SK-N-SH (cell line): ENCODE measurements around the gene NEK8. TPM values are rescaled to one million over a fixed set of nuclear protein-coding genes. Genes with fewer than 3 reads are reported as not detected.

Source experiments
- CTCF ChIA-PET: fragments of 300-600, 350-600 bp; formaldehyde crosslinking; extraction: SDS; loops from one replicate; lab custom pipeline; 2021; lab: Yijun Ruan, JAX
- POLR2A ChIA-PET: fragments of 350-600 bp; sonication (Branson Sonifier 250); formaldehyde crosslinking; extraction: SDS; loops from one replicate; lab custom pipeline; 2020; ENCODE audit warnings: antibody characterized with exemption, inconsistent platforms; lab: Yijun Ruan, JAX
- DNase-seq: peaks from one replicate; pipeline ENCODE4 v3.0.0; 2012
- H2AFZ ChIP-seq: fragments of 200-600 bp; sonication (generic); 2 replicates; pipeline ENCODE4 v1.8.1; 2016; ENCODE audit warnings: antibody characterized with exemption, mild to moderate bottlenecking, low read depth
- H3F3A ChIP-seq: fragments of 200-600 bp; sonication (generic); replicated peaks from 2 replicates; pipeline ENCODE3; 2016; ENCODE audit warnings: antibody characterized with exemption, mild to moderate bottlenecking; ENCODE audit not compliant: insufficient read depth
- H3K27ac ChIP-seq, 2 experiments: fragments of 200-500 bp in 1 of 2; fragments of 200-600 bp in 1 of 2; sonication (Bioruptor generic) in 1 of 2; sonication (generic), shearing (Covaris generic) in 1 of 2; 2 replicates each; pipeline versions ENCODE4 v1.5.1 to v1.6.1; 2014 to 2016; ENCODE audit warnings: low read depth in 2 of 2, inconsistent platforms in 1 of 2, low read length in 1 of 2, mild to moderate bottlenecking in 1 of 2, mixed read lengths in 1 of 2
- H3K27me3 ChIP-seq: fragments of 200-600 bp; sonication (generic), shearing (Covaris generic); 2 replicates; pipeline ENCODE4 v1.6.1; 2016; ENCODE audit warnings: mixed run types; ENCODE audit not compliant: insufficient read depth
- H3K36me3 ChIP-seq, 2 experiments: fragments of 200-500 bp in 1 of 2; fragments of 200-600 bp in 1 of 2; sonication (Bioruptor generic) in 1 of 2; sonication (generic) in 1 of 2; replicated peaks in 1 of 2; 2 replicates each; pipeline versions ENCODE3 to v1.5.1; 2014 to 2016; ENCODE audit warnings: low read length in 1 of 2, mild to moderate bottlenecking in 1 of 2; ENCODE audit not compliant: insufficient read depth in 2 of 2, control insufficient read depth in 1 of 2
- H3K4me1 ChIP-seq, 2 experiments: fragments of 200-500 bp in 1 of 2; fragments of 200-600 bp in 1 of 2; sonication (Bioruptor generic) in 1 of 2; sonication (generic), shearing (Covaris generic) in 1 of 2; 2 replicates each; pipeline versions ENCODE4 v1.5.1 to v1.6.1; 2014 to 2016; ENCODE audit warnings: low read depth in 1 of 2, low read length in 1 of 2, mixed run types in 1 of 2; ENCODE audit not compliant: insufficient read depth in 2 of 2, control insufficient read depth in 1 of 2
- H3K4me2 ChIP-seq: fragments of 200-600 bp; sonication (generic), shearing (Covaris generic); 2 replicates; pipeline ENCODE4 v1.6.1; 2017; ENCODE audit warnings: mixed run types
- H3K4me3 ChIP-seq, 2 experiments: fragments of 200-500 bp in 1 of 2; fragments of 200-600 bp in 1 of 2; sonication (Bioruptor generic) in 1 of 2; sonication (generic), shearing (Covaris generic) in 1 of 2; 2 replicates each; pipeline versions ENCODE4 v1.5.1 to v1.8.1; 2014 to 2016; ENCODE audit warnings: low read depth in 2 of 2, inconsistent platforms in 1 of 2, low read length in 1 of 2, mild to moderate bottlenecking in 1 of 2, mixed read lengths in 1 of 2, moderate library complexity in 1 of 2
- H3K79me2 ChIP-seq: fragments of 200-600 bp; sonication (generic); 2 replicates; pipeline ENCODE4 v1.8.1; 2017; ENCODE audit warnings: mild to moderate bottlenecking; ENCODE audit not compliant: insufficient read depth
- H3K9ac ChIP-seq: fragments of 200-600 bp; sonication (generic); 2 replicates; pipeline ENCODE4 v1.6.1; 2017; ENCODE audit warnings: mixed run types
- H3K9me2 ChIP-seq: fragments of 200-600 bp; sonication (generic); 2 replicates; pipeline ENCODE4 v1.6.1; 2017; ENCODE audit warnings: mixed run types
- H3K9me3 ChIP-seq: fragments of 200-600 bp; sonication (generic); 2 replicates; pipeline ENCODE4 v1.6.1; 2017; ENCODE audit warnings: mixed run types, mild to moderate bottlenecking, moderate library complexity
- H4K20me1 ChIP-seq: fragments of 200-600 bp; sonication (generic); 2 replicates; pipeline ENCODE4 v1.6.1; 2017; ENCODE audit warnings: mild to moderate bottlenecking, mixed run types; ENCODE audit not compliant: insufficient read depth
- CTCF ChIP-seq: fragments of 200-600 bp; sonication (generic); IDR thresholded peaks from 2 replicates; pipeline ENCODE4 v1.6.1; 2017; ENCODE audit warnings: antibody characterized with exemption, mild to moderate bottlenecking, moderate library complexity
- ELF1 ChIP-seq: IDR thresholded peaks from 2 replicates; pipeline ENCODE4 v1.4.0; 2012
- EP300 ChIP-seq, 2 experiments: IDR thresholded peaks; 2 replicates each; pipeline versions ENCODE4 v1.4.0 to v1.6.1; 2012; ENCODE audit warnings: borderline replicate concordance in 1 of 2, low read depth in 1 of 2, low read length in 1 of 2
- FOXJ3 ChIP-seq: sonication (generic); formaldehyde crosslinking; IDR thresholded peaks from 2 replicates; pipeline ENCODE4 v1.5.1; 2020; ENCODE audit warnings: mild to moderate bottlenecking, missing genetic modification reagents
- FOXM1 ChIP-seq: IDR thresholded peaks from 2 replicates; pipeline ENCODE4 v1.4.0; 2012; ENCODE audit warnings: low read depth, mild to moderate bottlenecking
- GATA2 ChIP-seq: sonication (generic); formaldehyde crosslinking; IDR thresholded peaks from 2 replicates; pipeline ENCODE4 v1.5.0; 2020; ENCODE audit warnings: mild to moderate bottlenecking, missing genetic modification reagents
- JUND ChIP-seq: IDR thresholded peaks from 2 replicates; pipeline ENCODE4 v1.4.0; 2012
- MAX ChIP-seq: IDR thresholded peaks from 2 replicates; pipeline ENCODE4 v1.4.0; 2012; ENCODE audit warnings: low read depth
- NRF1 ChIP-seq: IDR thresholded peaks from 2 replicates; pipeline ENCODE4 v1.6.1; 2012; ENCODE audit warnings: low read depth, mild to moderate bottlenecking, low read length
- RAD21 ChIP-seq: IDR thresholded peaks from 2 replicates; pipeline ENCODE4 v1.6.1; 2012; ENCODE audit warnings: mild to moderate bottlenecking, low read length
- RFX5 ChIP-seq: IDR thresholded peaks from 2 replicates; pipeline ENCODE4 v1.6.1; 2012; ENCODE audit warnings: mild to moderate bottlenecking, improper control_type of control experiment, low read length
- TAF1 ChIP-seq: IDR thresholded peaks from 2 replicates; pipeline ENCODE4 v1.6.1; 2012; ENCODE audit warnings: low read depth, mild to moderate bottlenecking, low read length, moderate library complexity, borderline replicate concordance
- TCF12 ChIP-seq: IDR thresholded peaks from 2 replicates; pipeline ENCODE4 v1.4.0; 2012
- TEAD4 ChIP-seq: IDR thresholded peaks from 2 replicates; pipeline ENCODE4 v1.4.0; 2012; ENCODE audit warnings: mild to moderate bottlenecking, borderline replicate concordance; ENCODE audit not compliant: insufficient read depth
- YY1 ChIP-seq: IDR thresholded peaks from 2 replicates; pipeline ENCODE4 v1.4.0; 2012; ENCODE audit warnings: low read depth, mild to moderate bottlenecking
- WGBS: methylation state at CpG from one replicate; pipeline ENCODE4 v1.1.6; 2017; ENCODE audit warnings: low lambda C conversion rate; 5-methylcytosine and 5-hydroxymethylcytosine counted together
- polyA plus RNA-seq, 3 experiments: library from polyadenylated mRNA; depleted of rRNA; stranded (reverse); fragments of >200 nt; gene quantifications; 2 replicates each; pipeline ENCODE4 v1.2.3, GENCODE V29; 2012
- TF ChIP-seq, protein P1 (sequence below): IDR thresholded peaks from 2 replicates; pipeline ENCODE4 v1.6.1; 2012; ENCODE audit warnings: mild to moderate bottlenecking, low read depth, low read length, moderate library complexity

The NEK8 gene
- polyA plus RNA-seq, 1 of the 3 experiments (the other 2 are of a cell fraction), result 6.0 TPM

DNA sequence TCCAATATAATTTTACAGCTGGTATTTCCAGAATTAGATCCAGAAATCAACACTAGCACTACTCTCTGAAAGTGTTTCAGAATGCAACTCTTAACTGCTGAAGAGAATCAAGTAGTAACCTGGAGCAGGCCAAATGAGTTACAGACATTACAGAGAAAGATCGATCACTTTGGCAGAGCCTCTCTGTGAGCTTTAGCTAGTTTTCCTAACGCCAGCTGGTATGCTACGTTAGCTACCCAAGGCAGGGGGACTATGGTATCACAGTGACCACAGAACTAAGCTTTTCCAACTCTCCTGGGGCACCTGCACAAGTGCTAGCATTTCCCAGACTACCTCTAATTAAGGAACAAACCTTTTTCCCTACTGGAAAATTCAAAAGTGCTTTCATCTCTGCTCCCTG, 45.6 kb downstream of the NEK8 start:
- POLR2A ChIA-PET, result interaction anchor here (0.8 kb wide), 1 partner anchor 38 kb away, joined by 3 read pairs; no protein-coding TSS in a partner anchor

More for the DNA sequence above, 45.6 kb downstream of the NEK8 start:
- no peak overlapping the region for H3K4me2 ChIP-seq
- TF ChIP-seq TAF1 (no peak), TEAD4 (no peak), TCF12 (no peak), YY1 (no peak), CTCF (no peak), GATA2 (CRISPR knock-in tag) (no peak), MAX (no peak), ELF1 (no peak), JUND (no peak), NRF1 (no peak), FOXM1 (no peak), RAD21 (no peak), RFX5 (no peak), EP300 (IDR thresholded peaks at IDR 0.05; ENCODE audit: borderline replicate concordance in 1 of 2, low read depth in 1 of 2, low read length in 1 of 2) (no peak), FOXJ3 (no peak)
- TF ChIP-seq, protein P1, sequence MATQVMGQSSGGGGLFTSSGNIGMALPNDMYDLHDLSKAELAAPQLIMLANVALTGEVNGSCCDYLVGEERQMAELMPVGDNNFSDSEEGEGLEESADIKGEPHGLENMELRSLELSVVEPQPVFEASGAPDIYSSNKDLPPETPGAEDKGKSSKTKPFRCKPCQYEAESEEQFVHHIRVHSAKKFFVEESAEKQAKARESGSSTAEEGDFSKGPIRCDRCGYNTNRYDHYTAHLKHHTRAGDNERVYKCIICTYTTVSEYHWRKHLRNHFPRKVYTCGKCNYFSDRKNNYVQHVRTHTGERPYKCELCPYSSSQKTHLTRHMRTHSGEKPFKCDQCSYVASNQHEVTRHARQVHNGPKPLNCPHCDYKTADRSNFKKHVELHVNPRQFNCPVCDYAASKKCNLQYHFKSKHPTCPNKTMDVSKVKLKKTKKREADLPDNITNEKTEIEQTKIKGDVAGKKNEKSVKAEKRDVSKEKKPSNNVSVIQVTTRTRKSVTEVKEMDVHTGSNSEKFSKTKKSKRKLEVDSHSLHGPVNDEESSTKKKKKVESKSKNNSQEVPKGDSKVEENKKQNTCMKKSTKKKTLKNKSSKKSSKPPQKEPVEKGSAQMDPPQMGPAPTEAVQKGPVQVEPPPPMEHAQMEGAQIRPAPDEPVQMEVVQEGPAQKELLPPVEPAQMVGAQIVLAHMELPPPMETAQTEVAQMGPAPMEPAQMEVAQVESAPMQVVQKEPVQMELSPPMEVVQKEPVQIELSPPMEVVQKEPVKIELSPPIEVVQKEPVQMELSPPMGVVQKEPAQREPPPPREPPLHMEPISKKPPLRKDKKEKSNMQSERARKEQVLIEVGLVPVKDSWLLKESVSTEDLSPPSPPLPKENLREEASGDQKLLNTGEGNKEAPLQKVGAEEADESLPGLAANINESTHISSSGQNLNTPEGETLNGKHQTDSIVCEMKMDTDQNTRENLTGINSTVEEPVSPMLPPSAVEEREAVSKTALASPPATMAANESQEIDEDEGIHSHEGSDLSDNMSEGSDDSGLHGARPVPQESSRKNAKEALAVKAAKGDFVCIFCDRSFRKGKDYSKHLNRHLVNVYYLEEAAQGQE, result no peak
- peaks cover 72% of the 10 kb centered on the region for H3K79me2 ChIP-seq
- H3K27ac ChIP-seq, result no peak overlapping the region
- no peak for DNase-seq
- no peaks in the 10 kb centered on the region for H3K9me2 ChIP-seq
- CTCF ChIA-PET, result interaction anchor here (0.6 to 5.3 kb wide), 7 partner anchors 10 to 214 kb away, joined by 3 to 82 read pairs (median 5); no protein-coding TSS in a partner anchor
- H3K4me3 ChIP-seq, result no peak overlapping the region
- peaks cover 25% of the 10 kb centered on the region; the same call in 1 of the 2 replicates for H4K20me1 ChIP-seq
- H3K9ac ChIP-seq, result no peak overlapping the region
- no peak overlapping the region for H2AFZ ChIP-seq
- WGBS, result 85% methylated on average over 3 of the region's 3 CpGs
- no peaks in the 10 kb centered on the region for H3K9me3 ChIP-seq
- H3K27me3 ChIP-seq, result no peaks in the 10 kb centered on the region
- no peaks in the 10 kb centered on the region for H3K4me1 ChIP-seq
- H3F3A ChIP-seq, result peaks cover 7% of the 10 kb centered on the region
- peaks cover 0 to 8% of the 10 kb centered on the region in 2 experiments for H3K36me3 ChIP-seq
